K562 (cell line): Measurements from ENCODE around the gene LZTR1. TPM values are rescaled to one million over a fixed set of nuclear protein-coding genes. Genes with fewer than 3 reads are reported as not detected.

Source experiments
- HNRNPUL1 ChIP-seq: fragments of 200-400 bp; formaldehyde crosslinking; IDR thresholded peaks from 2 replicates; pipeline ENCODE4 v1.6.1; 2017; ENCODE audit warnings: low read length
- POLR2AphosphoS2 ChIP-seq: IDR thresholded peaks from 2 replicates; pipeline ENCODE4 v1.6.1; 2012; ENCODE audit warnings: low read length, improper control_type of control experiment
- ZBTB34 ChIP-seq: fragments of 250-450 bp; sonication (Bioruptor Pico); IDR thresholded peaks from 2 replicates; pipeline ENCODE4 v1.8.0; 2021; ENCODE audit warnings: mild to moderate bottlenecking, moderate library complexity
- ZNF384 ChIP-seq: IDR thresholded peaks from 2 replicates; pipeline ENCODE4 v1.6.1; 2012; ENCODE audit warnings: low read depth, low read length, improper control_type of control experiment
- polyA plus RNA-seq, 8 experiments: library from polyadenylated mRNA; depleted of rRNA in 4 of 8; stranded (reverse) in 5 of 8; unstranded in 3 of 8; fragments of >200 nt; fragmentation: Nextera tagmentation in 2 of 8; fragmentation: Illumina TruSeq in 1 of 8; extraction: Ambion mirVana in 2 of 8; extraction: Trizol in 1 of 8; gene quantifications; 2 replicates each; pipeline versions ENCODE4 v1.2.1 to v1.2.3, GENCODE V29; 2011 to 2014; ENCODE audit warnings: inconsistent platforms in 1 of 8, missing spikeins in 1 of 8
- total RNA-seq, 7 experiments: library from RNA; depleted of rRNA in 6 of 7; stranded (reverse); fragments of >200 nt in 6 of 7; fragmentation: Illumina TruSeq in 2 of 7; extraction: Trizol in 2 of 7; gene quantifications; 2 replicates each; pipeline versions ENCODE4 v1.2.1 to v1.2.3, GENCODE V29; 2011 to 2021; ENCODE audit warnings: low replicate concordance in 1 of 7
- TF ChIP-seq, protein P1 (sequence below): sonication (generic); formaldehyde crosslinking; IDR thresholded peaks from 2 replicates; pipeline ENCODE4 v1.8.1; 2023; ENCODE audit warnings: mild to moderate bottlenecking, missing genetic modification reagents

Gene LZTR1
- total and polyA plus RNA-seq, 9 of the 15 experiments (the other 6 are each of a cell fraction or from before 2014, with no cell fraction given) = 2.2 to 135 (median 63.0) TPM

DNA sequence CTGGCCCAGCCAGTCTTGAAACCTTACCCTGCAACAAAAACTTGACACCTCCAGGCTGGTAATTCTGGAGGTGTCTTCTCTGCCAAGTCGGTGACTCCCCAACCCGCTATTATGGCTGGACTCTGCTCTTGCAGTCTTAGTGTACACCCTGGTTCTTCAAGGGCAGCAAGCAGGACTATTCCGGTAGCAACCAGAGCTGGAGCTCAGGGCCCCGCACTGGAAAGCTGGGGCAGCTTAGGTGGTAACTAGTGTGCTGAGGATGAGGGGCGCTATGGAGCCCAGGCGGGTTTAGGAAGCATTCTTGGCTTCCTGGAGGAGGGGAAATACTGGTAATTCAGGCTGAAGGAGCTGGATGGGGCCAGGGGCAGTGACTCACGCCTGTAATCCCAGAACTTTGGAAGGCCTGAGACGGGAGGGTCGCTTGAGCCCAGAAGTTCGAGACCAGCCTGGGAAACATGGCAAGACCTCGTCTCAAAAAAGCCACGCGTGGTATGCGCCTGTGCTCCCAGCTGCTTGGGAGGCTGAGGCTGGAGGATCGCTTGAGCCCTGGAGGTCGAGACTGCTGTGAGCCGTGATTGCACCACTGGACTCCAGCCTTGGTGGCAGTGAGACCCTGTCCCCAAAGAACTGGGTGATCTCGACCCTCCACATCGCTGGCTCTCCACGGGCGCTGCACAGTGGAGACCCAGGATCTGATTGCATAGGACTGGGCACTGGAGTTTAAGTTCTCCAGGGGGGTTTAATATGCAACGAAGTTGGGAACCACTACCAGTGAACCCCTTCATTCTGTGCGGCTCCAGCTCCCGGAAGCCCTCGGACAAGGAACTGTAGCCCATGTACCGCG, 25.6 kb upstream of the LZTR1 start (continued):
- TF ChIP-seq, protein P1, sequence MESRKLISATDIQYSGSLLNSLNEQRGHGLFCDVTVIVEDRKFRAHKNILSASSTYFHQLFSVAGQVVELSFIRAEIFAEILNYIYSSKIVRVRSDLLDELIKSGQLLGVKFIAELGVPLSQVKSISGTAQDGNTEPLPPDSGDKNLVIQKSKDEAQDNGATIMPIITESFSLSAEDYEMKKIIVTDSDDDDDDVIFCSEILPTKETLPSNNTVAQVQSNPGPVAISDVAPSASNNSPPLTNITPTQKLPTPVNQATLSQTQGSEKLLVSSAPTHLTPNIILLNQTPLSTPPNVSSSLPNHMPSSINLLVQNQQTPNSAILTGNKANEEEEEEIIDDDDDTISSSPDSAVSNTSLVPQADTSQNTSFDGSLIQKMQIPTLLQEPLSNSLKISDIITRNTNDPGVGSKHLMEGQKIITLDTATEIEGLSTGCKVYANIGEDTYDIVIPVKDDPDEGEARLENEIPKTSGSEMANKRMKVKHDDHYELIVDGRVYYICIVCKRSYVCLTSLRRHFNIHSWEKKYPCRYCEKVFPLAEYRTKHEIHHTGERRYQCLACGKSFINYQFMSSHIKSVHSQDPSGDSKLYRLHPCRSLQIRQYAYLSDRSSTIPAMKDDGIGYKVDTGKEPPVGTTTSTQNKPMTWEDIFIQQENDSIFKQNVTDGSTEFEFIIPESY (CRISPR knock-in tag) = peak; percentile 96
- TF ChIP-seq ZNF384 (no peak), ZBTB34 (no peak), POLR2AphosphoS2 (0 out of 2 replicates have a peak, but pooled peaks have one; percentile 32), HNRNPUL1 (0 out of 2 replicates have a peak, but pooled peaks have one; percentile 31)
